NCI-H526 treated with DMSO at 0.1 percent for 48 hours (cell line): ENCODE results near the gene NAA35.
"Not testable (repeated sequence)": the region's sequence is repeated elsewhere in the genome, so short reads cannot be mapped to it uniquely, and the experiment has no call there.

ENCODE experiments used
- DNase-seq: peaks from one replicate; lab custom pipeline; 2025; lab: John Stamatoyannopoulos, UW

NAA35 gene

DNA sequence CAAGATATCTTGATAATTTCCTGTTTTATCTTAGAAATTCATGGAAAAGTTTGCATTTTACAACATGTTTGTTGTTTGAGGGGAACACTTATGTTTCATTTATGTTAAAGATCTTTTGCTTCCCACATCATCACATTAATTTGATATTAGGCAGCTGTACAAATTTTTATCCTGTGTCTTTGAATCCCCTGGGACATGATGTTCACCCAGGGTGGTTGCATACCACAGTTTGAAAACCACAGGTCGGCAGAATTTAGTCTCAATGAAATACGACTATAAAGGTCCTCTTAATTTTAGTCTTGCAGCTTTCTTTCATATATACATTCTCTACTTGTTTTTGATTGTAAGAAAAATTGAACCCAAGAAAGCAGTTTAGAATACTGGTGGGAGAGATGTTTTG, 3.7 kb downstream of the NAA35 start:
- no peak for DNase-seq

DNA sequence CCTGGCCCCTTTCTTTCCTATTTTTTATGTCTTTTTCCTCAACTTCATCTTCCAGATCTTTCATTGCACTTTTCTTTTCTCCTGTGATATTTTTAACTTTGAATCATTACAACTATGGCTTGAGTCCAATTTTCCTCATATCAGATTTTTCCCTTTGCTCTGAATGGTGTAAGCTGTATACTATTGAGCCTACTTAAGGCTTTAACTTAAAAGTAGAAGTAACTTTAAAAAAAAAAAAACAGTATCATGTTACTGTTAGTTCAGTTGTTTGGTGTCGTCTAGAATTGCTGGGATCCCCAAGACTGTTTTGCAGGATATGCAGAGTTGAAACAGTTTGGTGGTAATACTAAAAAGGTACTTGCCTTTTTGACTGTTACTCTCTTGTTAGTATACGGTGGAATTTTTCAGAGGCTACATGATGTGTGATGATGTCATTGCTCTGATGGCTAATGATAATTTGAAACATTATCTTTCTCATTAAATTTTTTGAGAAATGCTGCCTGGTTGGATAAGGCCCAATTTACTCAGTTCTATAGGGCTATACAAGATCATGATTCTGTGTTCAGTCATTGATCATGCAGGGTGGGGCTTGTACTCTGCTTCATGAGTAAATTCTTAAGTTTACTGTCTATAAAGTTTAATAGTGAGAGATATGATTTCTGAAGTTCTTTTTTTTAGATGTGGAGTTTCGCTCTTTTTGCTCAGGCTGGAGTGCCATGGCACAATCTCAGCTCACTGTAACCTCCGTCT, 8.8 kb downstream of the NAA35 start:
- no peak for DNase-seq

DNA sequence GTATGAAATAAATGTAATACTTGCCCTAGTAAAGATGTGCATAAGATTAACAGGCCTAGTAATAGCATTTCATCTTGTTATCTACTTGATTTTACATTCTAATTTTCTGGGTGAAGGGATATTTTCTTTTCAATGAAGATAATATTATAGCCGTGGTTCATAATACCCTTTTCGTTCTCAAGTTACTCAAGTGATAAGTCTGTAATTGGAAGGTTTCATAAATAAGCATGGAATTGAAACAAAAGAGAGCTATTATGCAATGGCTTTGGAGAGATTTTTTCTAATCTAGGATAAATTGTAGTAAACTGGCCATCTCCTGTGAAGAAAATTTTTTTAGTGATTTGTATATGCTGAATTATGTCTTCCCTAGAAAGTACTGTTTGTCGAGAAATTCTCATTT, 19.0 kb downstream of the NAA35 start:
- DNase-seq: no peak

DNA sequence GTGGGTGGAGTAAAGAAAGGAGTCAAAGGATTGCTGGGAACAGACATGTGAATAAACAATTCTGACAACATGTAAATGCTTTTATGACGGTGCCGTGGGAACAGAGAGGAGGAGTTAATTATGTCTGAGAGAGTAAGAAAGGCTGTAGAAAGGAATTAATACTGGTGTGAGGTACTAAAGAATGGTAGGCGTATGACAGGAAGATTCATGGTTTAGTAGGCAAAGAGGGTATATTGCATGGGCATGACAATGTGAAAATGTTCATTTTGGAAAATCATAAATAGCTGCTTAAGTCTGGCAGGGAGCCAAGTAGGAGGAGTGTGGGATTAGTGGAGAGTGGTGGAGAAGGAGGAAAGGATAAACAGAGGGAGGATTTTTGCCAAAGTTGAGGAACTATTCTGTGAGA, 19.7 kb downstream of the NAA35 start:
- DNase-seq: peak; percentile 12

DNA sequence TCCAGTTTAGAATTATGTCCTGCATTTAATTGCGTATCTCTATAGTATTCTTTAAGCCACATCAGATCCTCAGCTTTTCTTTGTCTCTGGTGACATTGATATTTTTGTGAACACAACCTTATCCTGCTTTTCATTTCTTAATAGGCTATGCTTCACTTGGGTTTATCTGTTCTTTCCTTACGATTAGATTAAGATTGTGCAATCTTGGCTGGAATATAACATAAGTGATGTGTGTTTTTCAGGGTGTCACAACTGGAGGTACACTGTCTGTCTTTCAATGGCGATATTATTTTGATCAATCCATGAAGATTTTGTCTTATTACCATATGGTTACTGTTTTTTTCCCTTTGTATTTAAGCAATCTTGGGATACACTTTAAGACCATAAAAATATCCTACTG, 23.6 kb downstream of the NAA35 start:
- DNase-seq: no peak

DNA sequence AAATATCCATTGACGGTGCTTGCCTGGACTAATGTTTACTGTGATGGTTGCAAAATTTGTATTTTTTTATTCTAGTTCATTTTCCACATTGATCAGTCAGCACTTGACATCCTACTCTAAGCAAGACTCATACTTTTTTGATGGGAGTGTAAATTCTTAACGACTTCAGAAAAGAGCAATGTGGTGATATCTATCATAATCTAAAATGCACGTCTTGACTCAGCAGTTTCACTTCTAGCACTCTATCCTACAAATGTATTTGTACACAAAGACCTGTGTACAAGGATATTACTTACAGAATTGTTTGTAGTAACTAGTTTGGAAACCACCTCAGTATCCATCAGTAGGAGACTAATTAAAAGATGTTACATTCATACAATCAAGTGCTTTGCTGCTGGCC, 24.0 kb downstream of the NAA35 start:
- no peak for DNase-seq

DNA sequence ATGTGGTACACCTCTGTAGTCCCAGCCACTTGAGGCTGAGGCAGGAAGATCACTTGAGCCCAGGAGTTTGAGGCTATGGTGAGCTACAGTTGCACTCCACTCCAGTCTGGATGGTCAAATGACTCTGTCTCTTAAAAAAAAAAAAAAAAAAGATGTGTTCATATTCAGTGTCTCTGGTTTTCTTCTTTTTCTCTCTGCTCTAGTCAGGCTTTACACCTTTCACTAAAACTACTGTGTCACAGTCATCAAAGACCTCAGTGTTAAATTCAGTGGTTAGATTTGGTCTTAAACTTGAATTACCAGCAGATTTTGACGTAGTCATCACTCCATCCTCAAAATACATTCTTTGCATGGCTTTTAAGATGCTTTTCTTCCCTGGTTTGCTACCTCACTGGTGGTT, 28.8 kb downstream of the NAA35 start:
- DNase-seq: no peak

DNA sequence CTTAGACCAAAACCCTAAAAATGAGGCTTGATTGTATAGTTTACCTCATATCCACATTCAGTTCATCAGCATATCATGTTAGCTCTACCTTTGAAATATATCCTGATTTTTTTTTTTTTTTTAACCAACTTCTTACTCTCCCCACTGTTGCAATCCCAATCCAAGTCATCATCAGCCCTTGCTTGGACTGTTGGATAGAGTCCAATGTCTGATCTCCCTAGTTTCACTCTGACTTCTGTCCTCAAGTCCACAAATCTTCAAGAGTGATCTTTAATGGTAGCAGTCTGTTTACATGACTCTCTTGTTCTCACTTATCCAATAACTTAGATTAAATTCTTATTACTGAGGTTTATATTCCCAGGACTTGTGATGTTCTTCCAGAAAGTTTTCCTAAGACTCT, 30.8 kb downstream of the NAA35 start:
- DNase-seq: no peak

DNA sequence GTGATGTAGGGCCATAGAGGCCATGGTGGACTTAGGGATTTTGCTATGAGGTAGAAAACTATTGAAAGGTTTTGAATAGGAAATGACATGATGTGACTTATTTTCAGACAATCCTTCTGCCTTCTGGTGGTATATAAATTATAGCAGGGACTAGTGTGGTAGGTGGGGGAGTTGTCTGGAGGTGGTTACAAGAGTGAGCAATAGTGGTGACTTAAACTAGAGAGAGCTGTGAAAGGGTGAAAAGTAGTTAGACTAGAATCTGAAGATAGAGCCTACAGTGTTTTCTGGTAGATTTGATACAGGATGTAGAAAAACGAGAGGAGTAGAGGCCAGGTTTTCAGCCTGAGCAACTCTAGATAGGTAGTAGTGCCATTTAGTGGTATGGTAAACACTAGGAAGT, 32.3 kb downstream of the NAA35 start:
- DNase-seq: no peak

DNA sequence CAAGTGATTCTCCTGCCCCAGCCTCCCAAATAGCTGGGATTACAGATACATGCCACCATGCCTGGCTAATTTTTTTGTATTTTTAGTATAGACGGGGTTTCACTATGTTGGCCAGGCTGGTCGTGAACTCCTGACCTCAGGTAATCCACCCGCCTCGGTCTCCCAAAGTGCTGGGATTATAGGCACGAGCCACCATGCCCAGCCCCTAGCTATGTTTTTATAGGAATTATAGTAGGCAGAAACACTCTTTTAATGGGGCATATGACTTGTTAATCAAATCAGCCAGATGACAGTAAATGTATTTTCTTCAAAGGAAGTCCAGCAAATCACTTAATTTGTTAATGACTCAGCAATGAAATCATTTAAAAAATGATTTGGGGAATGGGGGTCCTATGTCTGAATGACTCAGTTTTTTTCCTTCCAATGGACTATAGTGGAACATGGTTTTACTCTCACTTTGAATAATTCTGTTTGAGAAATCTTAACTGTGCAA, 33.2 kb downstream of the NAA35 start:
- not testable (repeated sequence) for DNase-seq

DNA sequence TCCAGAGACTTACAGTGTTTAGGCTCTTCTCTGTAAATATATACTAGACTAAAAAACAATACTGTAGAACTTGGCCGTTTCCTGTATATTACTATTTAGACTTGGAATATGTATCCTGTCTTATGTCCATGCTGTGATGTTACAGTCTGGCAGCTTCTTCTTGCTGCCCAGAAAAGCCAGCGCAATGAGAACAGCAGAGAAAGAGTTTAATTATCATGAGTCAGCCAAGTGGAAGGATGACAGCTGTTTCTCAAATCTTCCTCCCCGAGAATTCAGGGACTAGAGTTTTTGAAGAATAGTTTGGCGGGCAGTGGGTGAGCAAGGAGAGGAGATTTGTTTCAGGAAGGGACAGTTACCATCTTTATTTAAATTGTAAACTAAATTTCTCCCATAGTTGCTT, 37.5 kb downstream of the NAA35 start:
- DNase-seq: no peak

DNA sequence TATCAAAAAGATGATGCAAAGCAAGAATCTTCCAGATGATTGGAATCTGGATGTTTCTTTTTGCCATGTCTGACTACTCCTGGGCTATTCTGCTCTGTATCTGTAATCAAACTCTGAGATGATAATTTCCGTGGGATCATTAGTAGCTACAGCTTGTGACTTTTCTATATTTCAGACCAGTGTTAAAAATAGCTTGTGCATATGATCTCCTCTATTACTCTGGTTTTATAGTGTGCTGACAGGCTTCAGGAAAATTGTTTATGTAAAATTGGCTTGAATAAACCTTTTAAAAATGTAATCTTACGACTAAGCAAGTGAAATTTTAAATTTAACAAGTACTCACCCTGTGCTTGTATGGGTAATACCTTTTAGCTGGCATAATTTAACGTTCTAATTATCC, 40.4 kb downstream of the NAA35 start:
- no peak for DNase-seq

DNA sequence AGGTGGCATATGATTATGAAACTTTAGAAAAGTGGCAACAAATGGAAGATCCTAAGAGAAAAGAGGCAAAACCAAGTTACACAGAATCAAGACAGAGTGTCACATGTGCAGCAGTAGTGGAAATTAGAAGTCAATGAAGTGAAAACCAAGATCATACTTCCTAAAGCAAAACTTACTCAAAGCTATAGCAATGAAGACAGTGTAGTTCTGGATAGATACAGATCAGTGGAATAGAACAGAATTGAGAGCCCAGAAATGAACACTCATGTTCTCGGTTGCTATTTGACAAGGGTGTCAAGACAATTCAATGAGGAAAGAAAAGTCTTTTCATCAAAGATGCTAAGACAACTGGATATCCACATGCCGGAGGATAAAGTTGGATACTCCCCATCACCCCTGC, 43.5 kb downstream of the NAA35 start:
- DNase-seq: no peak

DNA sequence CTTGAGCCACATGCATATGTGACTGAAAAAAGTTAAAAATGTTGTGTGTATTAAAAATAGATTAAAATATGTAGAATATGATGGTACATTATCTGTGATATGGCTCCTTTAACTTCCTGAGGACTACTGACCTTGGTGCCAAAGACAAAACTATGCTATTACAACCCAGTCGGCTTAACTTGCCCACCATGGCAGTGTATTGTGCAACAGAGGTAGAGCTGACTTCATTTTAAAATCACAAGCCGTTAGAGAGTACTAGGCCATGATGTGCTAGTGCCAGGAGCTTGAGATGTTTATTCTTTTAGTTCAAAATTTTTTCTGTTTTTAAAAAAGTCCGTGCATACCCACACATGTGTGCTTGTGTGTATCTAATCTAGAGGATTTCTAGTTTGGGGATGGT, 46.3 kb downstream of the NAA35 start:
- DNase-seq: no peak

DNA sequence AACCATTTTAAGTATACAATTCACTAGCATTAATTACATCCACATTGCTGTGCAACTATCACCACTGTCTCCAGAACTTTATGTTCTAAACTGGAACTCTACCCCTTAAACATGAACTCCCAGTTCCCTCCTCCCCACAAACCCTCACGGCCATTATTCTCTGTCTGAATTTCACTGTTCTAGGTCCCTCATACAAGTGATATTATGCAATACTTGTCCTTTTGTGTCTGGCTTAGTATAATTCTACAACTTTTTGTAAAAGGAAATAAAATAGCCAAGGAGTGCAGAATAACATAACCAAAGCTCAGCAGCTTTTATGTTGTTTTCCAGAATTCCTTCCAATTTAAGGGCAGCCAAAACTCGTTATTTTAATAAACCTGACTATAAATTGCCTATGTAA, 53.2 kb downstream of the NAA35 start:
- no peak for DNase-seq

DNA sequence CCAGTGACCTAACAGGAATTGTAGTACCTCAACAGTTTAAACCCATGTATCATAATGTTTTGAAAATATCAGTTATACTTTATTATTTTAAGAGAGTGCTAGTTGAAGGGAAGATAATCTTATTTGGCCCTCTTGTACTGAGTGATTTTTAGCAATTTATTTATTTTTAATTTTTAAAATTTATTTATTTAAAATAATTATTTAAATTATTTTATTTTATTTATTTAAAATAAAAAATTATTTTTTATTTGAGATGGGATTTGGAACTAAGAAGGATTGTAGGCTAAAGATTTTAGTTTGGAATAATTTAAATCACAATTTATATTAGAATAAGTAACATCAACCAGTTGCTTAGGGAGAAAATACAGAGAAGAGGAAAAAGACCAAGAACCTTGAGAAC, 54.2 kb downstream of the NAA35 start:
- no peak for DNase-seq

DNA sequence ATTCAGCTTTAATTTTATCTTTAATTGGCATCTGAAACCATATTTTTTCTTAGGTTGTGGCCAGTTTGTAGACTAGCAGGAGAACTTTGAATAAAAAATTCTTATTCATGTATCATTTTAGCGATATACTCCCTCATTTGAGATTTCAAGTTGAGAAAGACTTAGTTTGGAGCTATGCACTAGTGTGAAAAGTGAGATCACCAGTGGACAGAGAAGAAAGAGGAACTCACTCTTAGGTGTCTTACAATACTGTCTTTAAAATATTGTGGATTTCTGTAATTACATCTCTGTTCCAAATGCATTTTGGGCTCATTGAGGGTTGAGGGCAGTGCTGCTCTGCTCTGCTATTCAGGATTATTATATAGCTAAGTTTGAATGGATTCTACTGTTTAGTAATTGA, 54.7 kb downstream of the NAA35 start:
- no peak for DNase-seq

DNA sequence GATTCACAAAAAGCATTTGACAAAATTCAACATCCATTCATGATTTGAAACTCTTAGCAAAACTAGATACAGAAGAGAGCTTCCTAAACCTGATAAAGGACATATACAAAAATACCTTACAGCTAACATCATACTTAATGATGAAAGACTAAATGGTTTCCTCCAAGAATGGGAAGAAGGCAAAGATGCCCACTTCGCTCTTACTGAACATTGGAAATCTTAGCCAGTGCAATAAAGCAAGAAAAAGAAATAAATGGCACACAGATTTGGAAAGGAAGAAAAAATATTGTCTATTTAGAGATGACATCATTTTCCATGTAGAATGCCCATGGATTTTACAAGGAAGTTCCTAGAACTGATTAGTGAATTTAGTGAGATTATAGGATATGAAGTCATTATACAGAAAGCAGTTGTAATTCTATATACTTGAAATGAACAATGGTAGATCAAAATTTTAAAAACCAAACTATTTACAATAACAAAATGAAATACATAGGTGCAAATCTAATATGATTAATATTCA, 64.4 kb downstream of the NAA35 start:
- no peak for DNase-seq

DNA sequence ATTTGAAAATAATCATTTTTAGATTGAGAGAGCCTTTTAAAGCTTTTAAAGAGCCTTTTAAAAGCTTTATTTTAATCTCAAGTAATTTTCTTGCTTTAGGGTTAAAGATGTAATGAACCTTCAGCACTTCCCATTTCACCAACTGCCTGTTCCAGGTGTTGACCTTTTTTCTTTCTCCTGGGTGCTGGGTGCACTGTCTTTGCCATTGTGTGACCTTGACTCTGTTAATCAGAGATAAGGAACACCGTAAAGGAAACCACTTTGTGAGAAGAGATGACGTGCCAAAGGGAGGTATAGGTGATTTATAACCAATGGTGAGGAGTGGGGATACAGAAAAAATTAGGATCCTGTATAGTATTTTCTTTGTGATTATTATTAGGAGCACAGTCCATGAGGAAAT, 68.2 kb downstream of the NAA35 start:
- DNase-seq: no peak

DNA sequence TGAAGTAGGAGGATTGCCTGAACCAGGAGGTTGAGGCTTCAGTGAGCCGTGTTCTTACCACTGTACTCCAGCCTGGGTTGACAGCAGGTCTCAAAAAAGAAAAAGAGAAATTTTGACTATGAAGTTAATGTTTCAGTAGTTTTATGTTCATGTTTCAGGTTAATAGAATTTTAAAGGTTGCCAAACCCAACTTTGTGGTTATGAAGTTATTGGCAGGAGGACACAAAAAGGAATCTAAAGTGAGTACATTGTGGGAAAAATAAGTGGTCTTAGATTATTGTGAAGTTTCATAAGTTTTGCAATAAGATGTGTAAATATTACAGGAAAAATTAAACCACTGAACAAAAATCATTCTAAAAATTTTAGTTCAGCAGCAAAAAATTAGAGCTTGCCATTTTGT, 79.8 kb downstream of the NAA35 start:
- DNase-seq: no peak

DNA sequence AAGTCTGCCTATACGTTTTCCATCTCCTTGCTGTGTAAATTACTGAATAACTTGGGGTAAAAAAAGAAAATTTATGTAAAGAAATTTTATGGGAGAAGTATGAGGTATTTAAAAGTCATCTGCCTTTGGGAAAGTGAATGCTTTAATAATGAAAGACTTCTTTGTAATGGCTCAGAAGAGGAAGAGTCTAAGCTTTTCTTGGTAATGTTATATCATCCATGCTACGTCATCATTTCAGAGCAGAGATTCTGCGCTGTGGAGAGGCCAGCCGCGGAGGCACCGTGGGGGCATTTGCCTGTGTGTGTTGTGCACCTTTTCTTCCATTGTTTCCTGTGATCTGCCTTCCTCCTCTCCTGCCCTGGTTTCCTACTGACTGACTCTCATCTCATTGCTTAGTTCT, 80.2 kb downstream of the NAA35 start:
- no peak for DNase-seq

DNA sequence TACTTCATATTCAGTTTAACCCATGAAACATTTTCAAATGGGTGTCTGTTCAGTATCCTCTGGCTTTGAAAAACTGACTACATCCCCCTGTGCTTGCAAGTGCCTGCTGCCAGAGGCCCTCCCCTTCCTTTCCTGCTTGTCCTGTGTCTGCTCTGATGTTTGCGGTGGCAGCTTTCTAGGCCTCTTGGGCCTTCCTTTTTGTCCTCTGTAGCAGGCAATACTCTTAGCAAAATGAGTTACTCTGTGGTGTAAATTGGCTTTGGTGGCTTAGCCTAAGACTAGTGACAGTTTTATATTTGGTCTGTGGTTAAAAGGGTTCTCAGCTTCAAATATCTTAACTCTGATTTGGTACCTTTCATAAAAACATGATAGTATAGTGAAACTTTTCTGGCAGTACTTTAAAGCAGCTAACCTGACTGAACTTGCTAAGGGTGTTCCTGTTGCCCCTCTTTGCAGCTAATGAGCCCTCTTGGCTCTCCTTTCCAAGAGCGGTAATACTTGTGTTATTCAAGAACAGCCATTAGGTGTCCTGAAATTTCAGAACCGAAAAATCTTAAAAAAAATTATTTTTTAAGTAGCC, 81.8 kb downstream of the NAA35 start:
- DNase-seq: no peak

DNA sequence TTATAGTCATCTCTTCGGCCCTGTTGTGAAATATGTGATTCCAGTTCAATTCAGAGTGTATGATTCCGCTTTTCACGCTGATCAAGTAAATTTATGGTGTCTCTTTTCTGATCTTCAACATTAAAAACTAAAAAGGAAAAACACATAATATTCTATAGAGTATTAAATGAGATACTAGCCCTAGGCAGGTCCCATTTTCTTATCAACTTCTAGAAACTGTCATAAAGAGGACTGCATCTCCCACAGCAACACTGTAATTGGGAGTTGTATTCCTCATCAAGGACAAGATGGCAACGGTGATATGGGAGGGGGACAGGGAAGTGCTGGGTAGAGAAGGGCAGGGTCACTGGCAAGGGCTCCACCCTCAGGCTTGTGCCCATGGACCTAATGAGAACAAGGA, 86.8 kb downstream of the NAA35 start:
- DNase-seq: no peak
